DOHH2 (cell line): ENCODE measurements around the gene PLCB4.

Experiments used
- CTCF ChIP-seq: fragments of 200-600 bp; sonication (generic); IDR thresholded peaks from one replicate; pipeline ENCODE4 v1.5.1; 2014; ENCODE audit warnings: antibody characterized with exemption, mild to moderate bottlenecking, low read depth, low read length; ENCODE audit not compliant: poor library complexity, severe bottlenecking
- EZH2phosphoT487 ChIP-seq: fragments of 200-600 bp; sonication (generic); IDR thresholded peaks from 2 replicates; pipeline ENCODE4 v1.6.1; 2017; ENCODE audit warnings: borderline replicate concordance, mild to moderate bottlenecking, antibody characterized with exemption, low read length, moderate library complexity, mixed read lengths

DNA sequence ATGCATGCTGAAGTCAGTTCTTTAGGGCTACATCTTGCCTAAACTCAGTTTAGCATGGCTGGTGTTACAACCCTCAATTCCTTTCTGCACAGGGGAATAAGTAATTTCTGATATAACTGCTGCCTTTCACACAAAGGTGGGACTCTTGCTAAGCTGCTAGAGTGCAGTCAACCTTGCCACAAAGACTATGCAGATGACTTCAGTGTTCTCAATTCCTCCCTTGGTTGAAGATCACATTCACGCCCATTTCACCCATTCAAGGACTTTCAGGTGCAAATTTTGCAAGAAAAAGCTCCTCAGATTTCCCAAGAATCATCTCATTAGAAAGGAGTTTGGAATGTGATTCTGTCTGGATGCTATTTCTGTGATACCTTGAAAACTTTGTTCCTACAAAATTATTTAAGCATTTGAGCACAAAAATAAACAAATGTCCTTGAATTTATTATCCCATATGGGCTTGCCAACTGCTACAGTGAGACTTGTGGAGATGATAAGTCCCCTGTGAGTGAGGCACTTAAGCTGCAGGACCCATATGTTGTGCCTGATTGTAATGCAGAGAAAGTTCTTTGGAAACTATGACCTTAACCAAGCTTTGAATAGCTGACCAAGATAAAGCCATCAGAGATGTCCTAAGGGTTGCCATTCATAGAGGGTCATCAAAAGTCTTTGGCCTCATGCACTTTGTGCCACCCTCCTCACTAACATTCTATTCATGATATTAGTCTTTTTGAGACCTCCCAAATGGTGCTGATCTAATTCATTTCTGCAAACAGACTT, 111.8 kb downstream of the PLCB4 start:
- TF ChIP-seq CTCF (no peak), EZH2phosphoT487 (no peak)
